ENCODE results near the gene CORO1C. TPM values are rescaled to one million over a fixed set of nuclear protein-coding genes. Genes with fewer than 3 reads are reported as not detected.

Gene CORO1C
- total RNA-seq, 1 experiment from 2014 or later, result 138 TPM

DNA sequence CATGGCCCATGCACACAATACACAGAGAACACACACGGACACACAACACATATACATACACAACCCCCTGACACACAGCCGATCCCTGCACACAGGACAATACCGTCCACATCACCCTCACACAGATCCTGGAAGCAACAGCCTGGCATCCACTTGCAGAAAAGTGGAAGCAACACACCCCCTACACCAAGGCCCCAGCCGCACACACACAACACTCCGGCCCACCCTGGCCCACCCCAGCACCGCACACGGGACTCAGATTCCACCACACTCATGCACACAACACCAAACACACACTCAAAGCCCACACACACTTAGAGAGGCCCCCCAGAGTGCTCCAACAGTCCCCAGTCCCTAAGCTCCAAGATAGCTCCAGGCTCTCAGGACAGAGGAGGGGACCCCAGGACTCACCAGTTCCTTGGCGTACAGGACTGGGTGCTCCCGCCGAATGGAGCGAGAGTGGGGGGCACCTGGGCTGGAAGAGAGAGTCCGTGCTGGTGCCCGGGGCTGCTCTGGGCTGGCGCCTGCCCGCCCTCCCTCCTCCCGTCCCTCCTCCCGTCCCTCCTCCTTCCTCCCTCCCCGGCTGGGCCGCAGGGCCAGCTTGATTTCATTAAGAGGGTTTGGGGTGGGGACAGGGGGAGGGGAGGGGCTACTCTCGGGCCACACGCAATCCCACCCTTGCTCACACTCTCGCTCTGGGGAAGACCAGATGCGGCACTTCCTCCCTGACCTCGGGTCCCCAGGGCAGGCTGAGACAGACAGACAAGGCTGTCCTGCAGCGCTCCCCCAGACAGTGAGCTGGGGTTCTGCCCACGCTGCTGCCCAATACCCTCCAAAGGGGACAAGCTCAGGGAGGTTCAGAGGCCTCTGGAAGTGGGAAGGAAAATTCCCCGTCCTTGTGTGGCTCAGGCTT lies 133.5 kb downstream of the CORO1C start, which contains the start of gene TMEM119:
TMEM119 (minus strand) TSS at position 526 of the 913 bp plus-strand sequence. CDS start 5,701 bp downstream, outside the sequence.
- H3K9ac ChIP-seq (ENCODE audit: low read length), result no peak within 1 kb of the TSS
- BruUV-seq (replicated peaks), result no TSS peak

GRCh38 chr12:108596854-108597558 lies 134.3 kb downstream of the CORO1C start:
- DNase-seq (ENCODE audit: low read depth, low spot score) (no peak), ATAC-seq (peak; percentile 37; the same call in 1 of the 2 replicates)
- POLR2A ChIA-PET, result no interaction called here
- Histone ChIP-seq H3K27me3 (ENCODE audit: insufficient read depth, low read length) (no peaks in the 10 kb centered on the region), H3K4me2 (ENCODE audit: low read length) (no peak overlapping the region), H3K27ac (ENCODE audit: low read depth, low read length) (no peak overlapping the region), H4K20me1 (ENCODE audit: insufficient read depth) (no peaks in the 10 kb centered on the region), H3K79me2 (ENCODE audit: insufficient read depth, low read length) (no peaks in the 10 kb centered on the region), H3K9me3 (ENCODE audit: control insufficient read depth in 1 of 2, insufficient read depth in 1 of 2, low read depth in 1 of 2, low read length in 2 of 2) (no peaks in the 10 kb centered on the region), H3K9me2 (ENCODE audit: insufficient read depth) (no peaks in the 10 kb centered on the region), H2AFZ (ENCODE audit: low read depth, low read length, poor library complexity, severe bottlenecking) (no peak overlapping the region), H3K4me1 (ENCODE audit: control insufficient read depth in 1 of 2, insufficient read depth in 2 of 2, low read length in 2 of 2) (no peaks in the 10 kb centered on the region; a peak in 1 of 4 replicates), H3K36me3 (ENCODE audit: control insufficient read depth in 1 of 2, insufficient read depth in 2 of 2, low read length in 2 of 2) (no peaks in the 10 kb centered on the region), H3K4me3 (replicated peaks in 1 of 2; ENCODE audit: low read depth in 1 of 2, low read length in 2 of 2) (no peak overlapping the region), H3K9ac (ENCODE audit: low read length) (no peak overlapping the region)
- CTCF ChIA-PET, result no interaction called here
- no TSS peak for BruUV-seq (replicated peaks)
- RAD21 ChIA-PET (ENCODE audit: low non-redundant PET in 1 of 2, low total read pairs in 2 of 2, uncharacterized antibody in 2 of 2, unreplicated experiment in 2 of 2), result no interaction called here
- intact Hi-C loops (cut with micrococcal nuclease), result no loop called here
- TF ChIP-seq YY1 (IDR thresholded peaks at IDR 0.05; ENCODE audit: extremely low read depth, insufficient replicate concordance, low read depth, low read length) (no peak), CBX3 (IDR thresholded peaks at IDR 0.05; ENCODE audit: low read depth) (no peak), CTCF (IDR thresholded peaks at IDR 0.05 in 2 of 3, conservative IDR thresholded peaks at IDR 0.05 in 1 of 3; ENCODE audit: borderline replicate concordance in 1 of 3, insufficient read depth in 1 of 3, low read depth in 2 of 3, low read length in 2 of 3) (no peak), POLR2AphosphoS5 (IDR thresholded peaks at IDR 0.05; ENCODE audit: low read depth, low read length) (no peak), POLR2A (IDR thresholded peaks at IDR 0.05; ENCODE audit: borderline replicate concordance, extremely low read depth, insufficient read depth, insufficient read length) (no peak), ELF1 (IDR thresholded peaks at IDR 0.05; ENCODE audit: borderline replicate concordance, low read depth) (no peak), RAD21 (IDR thresholded peaks at IDR 0.05; ENCODE audit: low read depth) (no peak)
- TF ChIP-seq, protein P1, sequence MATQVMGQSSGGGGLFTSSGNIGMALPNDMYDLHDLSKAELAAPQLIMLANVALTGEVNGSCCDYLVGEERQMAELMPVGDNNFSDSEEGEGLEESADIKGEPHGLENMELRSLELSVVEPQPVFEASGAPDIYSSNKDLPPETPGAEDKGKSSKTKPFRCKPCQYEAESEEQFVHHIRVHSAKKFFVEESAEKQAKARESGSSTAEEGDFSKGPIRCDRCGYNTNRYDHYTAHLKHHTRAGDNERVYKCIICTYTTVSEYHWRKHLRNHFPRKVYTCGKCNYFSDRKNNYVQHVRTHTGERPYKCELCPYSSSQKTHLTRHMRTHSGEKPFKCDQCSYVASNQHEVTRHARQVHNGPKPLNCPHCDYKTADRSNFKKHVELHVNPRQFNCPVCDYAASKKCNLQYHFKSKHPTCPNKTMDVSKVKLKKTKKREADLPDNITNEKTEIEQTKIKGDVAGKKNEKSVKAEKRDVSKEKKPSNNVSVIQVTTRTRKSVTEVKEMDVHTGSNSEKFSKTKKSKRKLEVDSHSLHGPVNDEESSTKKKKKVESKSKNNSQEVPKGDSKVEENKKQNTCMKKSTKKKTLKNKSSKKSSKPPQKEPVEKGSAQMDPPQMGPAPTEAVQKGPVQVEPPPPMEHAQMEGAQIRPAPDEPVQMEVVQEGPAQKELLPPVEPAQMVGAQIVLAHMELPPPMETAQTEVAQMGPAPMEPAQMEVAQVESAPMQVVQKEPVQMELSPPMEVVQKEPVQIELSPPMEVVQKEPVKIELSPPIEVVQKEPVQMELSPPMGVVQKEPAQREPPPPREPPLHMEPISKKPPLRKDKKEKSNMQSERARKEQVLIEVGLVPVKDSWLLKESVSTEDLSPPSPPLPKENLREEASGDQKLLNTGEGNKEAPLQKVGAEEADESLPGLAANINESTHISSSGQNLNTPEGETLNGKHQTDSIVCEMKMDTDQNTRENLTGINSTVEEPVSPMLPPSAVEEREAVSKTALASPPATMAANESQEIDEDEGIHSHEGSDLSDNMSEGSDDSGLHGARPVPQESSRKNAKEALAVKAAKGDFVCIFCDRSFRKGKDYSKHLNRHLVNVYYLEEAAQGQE (IDR thresholded peaks at IDR 0.05; ENCODE audit: low read depth), result no peak

More for the DNA sequence above, 133.5 kb downstream of the CORO1C start, which contains the start of gene TMEM119:
- ChIA-PET POLR2A (no interaction called here), CTCF (interaction anchor here (1.0 kb wide), 1 partner anchor 35 kb away, joined by 3 read pairs; the partner anchor contains the start of gene ISCU), RAD21 (ENCODE audit: low non-redundant PET in 1 of 2, low total read pairs in 2 of 2, uncharacterized antibody in 2 of 2, unreplicated experiment in 2 of 2) (no interaction called here)
- H2AFZ ChIP-seq (ENCODE audit: low read depth, low read length, poor library complexity, severe bottlenecking), result no peak within 1 kb of the TSS
- no peaks in the 10 kb centered on the region for H3K9me2 ChIP-seq (ENCODE audit: insufficient read depth)
- no peaks in the 10 kb centered on the region for H3K9me3 ChIP-seq (ENCODE audit: control insufficient read depth in 1 of 2, insufficient read depth in 1 of 2, low read depth in 1 of 2, low read length in 2 of 2)
- intact Hi-C loops (cut with micrococcal nuclease), result no loop called here
- no peaks in the 10 kb centered on the region for H4K20me1 ChIP-seq (ENCODE audit: insufficient read depth)
- H3K27me3 ChIP-seq (ENCODE audit: insufficient read depth, low read length), result no peaks in the 10 kb centered on the region
- DNase-seq (ENCODE audit: low read depth, low spot score), result no peak
- no peak within 1 kb of the TSS for H3K4me3 ChIP-seq (replicated peaks in 1 of 2; ENCODE audit: low read depth in 1 of 2, low read length in 2 of 2)
- H3K27ac ChIP-seq (ENCODE audit: low read depth, low read length), result no peak within 1 kb of the TSS
- H3K36me3 ChIP-seq (ENCODE audit: control insufficient read depth in 1 of 2, insufficient read depth in 2 of 2, low read length in 2 of 2), result no peaks in the 10 kb centered on the region
- ATAC-seq, result no peak
- no peaks in the 10 kb centered on the region; a peak in 1 of 4 replicates for H3K4me1 ChIP-seq (ENCODE audit: control insufficient read depth in 1 of 2, insufficient read depth in 2 of 2, low read length in 2 of 2)
- H3K4me2 ChIP-seq (ENCODE audit: low read length), result no peak within 1 kb of the TSS
- TF ChIP-seq EZH2 (IDR thresholded peaks at IDR 0.05) (no peak), CEBPB (IDR thresholded peaks at IDR 0.05; ENCODE audit: low read depth) (no peak), ELF1 (IDR thresholded peaks at IDR 0.05; ENCODE audit: borderline replicate concordance, low read depth) (no peak), RAD21 (IDR thresholded peaks at IDR 0.05; ENCODE audit: low read depth) (no peak), SIN3A (IDR thresholded peaks at IDR 0.05; ENCODE audit: low read depth) (no peak), CBX3 (IDR thresholded peaks at IDR 0.05; ENCODE audit: low read depth) (no peak), POLR2A (IDR thresholded peaks at IDR 0.05; ENCODE audit: borderline replicate concordance, extremely low read depth, insufficient read depth, insufficient read length) (no peak), EZH2phosphoT487 (IDR thresholded peaks at IDR 0.05; ENCODE audit: borderline replicate concordance) (no peak)
- H3K79me2 ChIP-seq (ENCODE audit: insufficient read depth, low read length), result no peaks in the 10 kb centered on the region

Measured in HCT116 (cell line).